SIG-M5 treated with dmso at 0.1 percent for 504 hours (cell line): ENCODE measurements around the gene NFATC2.
"Not testable (repeated sequence)": the region's sequence is repeated elsewhere in the genome, so short reads cannot be mapped to it uniquely, and the experiment has no call there.

Experiments
- DNase-seq: peaks from one replicate; lab custom pipeline; 2025; ENCODE audit not compliant: unreplicated experiment; lab: John Stamatoyannopoulos, UW

NFATC2 gene

GRCh38 chr20:51481341-51481914, 61.1 kb downstream of the NFATC2 start:
- DNase-seq, result no peak

DNA sequence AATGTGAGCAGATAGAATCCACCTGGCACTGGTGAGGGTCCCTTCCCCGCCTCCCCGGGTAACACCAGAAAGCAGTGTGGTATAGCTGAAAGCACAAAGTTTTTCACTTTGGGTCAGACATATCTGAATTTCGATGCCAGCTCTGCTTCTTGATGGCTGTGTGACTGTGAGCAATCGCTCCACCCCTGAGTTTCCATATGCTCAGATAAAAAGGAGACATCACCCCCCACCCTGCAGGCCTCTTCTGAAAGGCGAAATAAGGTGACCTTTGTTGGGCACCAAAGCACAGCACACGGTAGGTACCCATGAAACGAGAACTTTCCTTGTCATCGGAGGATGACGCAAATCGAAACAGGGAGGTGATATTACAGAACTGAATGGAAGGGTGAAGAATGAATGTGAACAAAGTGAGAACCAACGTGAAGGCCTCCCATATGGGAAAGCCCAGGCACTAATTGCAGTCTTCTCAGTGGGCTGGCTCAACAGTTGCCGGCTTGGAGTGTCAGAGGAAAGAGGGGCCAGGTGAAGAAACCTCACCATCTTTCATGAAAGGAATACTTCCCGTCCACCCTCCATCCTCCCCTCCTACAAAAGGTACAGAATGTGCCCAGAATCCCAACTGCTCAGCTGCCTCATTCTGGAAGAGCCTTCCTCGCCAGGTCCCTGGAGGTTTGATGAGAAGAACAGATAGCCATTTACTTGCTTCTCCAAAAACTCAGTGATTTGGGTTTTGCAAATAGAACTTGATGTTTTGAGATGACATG, 61.8 kb downstream of the NFATC2 start:
- DNase-seq, result no peak

- DNase-seq, result not testable (repeated sequence)
Measured at GRCh38 chr20:51476106-51476505, 66.4 kb downstream of the NFATC2 start.

GRCh38 chr20:51473771-51474170, 68.7 kb downstream of the NFATC2 start:
- DNase-seq, result no peak

GRCh38 chr20:51473256-51473655, 69.3 kb downstream of the NFATC2 start:
- DNase-seq, result no peak

DNA sequence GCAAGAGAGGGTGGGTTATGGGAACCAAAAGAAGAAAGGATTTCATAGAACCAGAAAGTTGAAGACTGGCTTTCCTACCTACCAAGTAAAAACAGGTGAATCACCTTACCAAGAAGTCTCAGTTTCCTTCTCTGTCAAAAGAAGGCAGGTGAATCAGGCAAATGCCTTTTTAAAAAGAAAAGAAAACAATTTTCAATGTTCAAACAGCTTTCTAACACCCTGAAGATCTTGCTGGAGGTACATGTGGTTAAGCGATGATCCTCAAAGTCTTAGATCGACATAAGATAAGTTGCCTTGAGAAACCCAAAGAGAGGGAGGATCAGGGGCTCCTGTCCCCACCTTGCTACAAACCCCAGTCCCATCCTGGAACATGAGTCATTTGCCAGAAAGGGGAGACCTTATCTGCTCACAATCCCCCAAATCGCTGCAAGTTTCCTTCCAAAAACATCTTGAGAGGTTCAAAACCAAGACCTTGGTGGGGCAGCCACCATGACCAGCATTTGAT, 71.6 kb downstream of the NFATC2 start:
- DNase-seq, result no peak

- DNase-seq, result no peak
Measured at GRCh38 chr20:51470499-51470820, 72.1 kb downstream of the NFATC2 start.

GRCh38 chr20:51469578-51470498, 72.7 kb downstream of the NFATC2 start:
- DNase-seq, result no peak

- DNase-seq, result no peak
Measured at GRCh38 chr20:51469046-51469445, 73.5 kb downstream of the NFATC2 start.

GRCh38 chr20:51468636-51469035, 73.9 kb downstream of the NFATC2 start:
- DNase-seq, result no peak

- DNase-seq, result no peak
Measured at GRCh38 chr20:51467956-51468626, 74.4 kb downstream of the NFATC2 start.

DNA sequence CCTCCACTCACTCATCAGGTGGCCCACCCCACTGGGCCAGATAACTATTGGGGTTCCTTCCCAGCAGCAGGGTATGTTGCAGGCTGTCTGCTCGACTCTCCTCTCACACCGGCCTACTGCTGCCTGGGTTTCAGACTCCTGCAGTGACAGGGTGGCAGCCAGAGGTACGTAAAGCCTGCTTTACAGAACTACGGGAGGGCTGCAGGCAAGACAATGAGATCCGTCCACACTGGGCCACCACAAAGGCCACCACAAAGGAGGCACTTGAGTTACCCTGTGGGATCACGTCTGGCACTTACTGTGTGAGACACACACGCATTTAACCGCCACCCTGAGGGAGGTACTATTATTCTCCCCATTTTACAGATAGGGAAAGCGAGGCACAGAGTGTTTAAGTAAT, 78.5 kb downstream of the NFATC2 start:
- DNase-seq, result no peak

DNA sequence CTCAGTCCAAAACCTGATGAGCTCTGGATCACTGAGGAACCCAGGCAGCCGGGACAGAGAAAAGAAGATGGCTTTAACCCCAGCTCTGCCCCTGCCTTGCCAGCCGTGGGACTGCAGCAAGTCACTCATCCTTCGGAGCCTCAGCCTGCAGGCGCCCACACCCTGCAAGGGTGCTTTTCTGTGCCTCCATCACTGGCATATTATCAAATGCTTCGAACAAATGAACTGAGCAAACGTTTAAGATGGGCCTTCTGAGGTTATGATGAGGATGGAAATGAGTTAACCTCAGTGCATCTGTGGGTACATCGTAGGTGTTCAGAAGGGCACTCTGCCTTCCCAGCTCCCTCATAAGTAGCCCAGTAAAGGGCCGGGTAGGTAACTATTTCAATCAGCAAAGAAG, 79.0 kb downstream of the NFATC2 start:
- DNase-seq, result no peak

DNA sequence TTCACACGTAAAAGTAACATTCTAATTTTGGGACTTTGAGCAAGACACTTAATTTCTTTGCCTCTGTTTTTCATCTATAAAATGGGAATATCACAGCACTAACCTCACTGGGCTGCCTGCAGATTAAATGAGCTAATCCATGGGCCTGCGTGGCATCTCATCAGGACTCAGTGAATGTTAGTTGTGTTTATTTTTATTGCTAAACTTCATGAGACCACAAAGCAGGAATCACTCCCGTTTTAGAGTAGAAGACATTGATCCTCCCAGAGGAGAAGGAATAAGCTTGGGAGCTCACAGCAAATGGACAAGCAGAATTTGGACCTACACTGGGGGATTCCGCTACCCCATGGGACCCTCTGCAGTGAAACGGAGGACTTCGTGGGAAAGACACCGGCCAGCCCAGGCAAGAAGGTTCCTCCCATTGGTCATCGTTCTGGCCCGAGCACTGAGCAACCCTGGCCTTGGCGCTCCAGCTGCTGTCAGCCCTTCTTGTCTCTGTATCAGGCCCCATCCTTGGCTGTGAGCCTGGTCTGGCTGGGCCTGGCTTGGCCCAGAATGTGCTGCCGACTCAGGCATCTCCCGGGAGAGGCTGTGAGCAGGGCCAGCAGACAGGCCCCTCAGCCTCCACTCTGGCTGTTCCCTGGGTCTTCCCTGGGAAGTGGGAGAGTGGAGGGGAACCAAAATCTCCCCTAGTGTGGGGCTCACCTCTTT, 79.8 kb downstream of the NFATC2 start:
- no peak for DNase-seq

DNA sequence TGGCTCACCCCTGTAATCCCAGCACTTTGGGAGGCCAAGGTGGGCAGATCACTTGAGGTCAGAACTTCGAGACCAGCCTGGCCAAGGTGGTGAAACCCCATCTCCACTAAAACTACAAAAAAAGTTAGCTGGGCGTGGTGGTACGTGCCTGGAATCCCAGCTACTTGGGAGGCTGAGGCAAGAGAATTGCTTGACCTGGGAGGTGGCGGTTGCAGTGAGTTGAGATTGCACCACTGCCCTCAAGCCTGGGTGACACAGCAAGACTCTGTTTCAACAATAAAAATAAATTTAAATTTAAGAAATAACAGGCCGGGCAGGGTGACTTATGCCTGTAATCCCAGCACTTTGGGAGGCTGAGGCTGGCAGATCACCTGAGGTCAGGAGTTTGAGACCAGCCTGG, 80.7 kb downstream of the NFATC2 start:
- not testable (repeated sequence) for DNase-seq

DNA sequence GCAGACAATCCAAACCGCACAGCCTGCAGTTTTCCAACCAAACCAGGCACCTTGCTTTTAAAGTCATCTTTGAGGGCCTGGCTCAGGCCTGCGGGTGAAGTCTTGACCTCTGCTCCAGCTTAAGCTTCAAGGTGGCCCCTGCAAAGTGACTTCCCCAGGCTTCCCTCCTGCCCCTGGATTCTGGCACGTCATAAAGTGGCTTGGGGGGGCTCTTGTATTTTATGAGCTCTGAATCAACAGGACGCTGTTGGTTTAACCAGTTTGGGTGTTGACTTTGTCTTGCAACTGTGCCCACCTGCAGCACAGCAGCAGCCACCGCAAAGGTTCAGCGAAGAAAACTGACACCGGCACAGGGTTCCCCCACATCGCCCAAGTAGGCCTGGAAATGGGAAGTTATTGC, 81.2 kb downstream of the NFATC2 start:
- DNase-seq, result no peak

DNA sequence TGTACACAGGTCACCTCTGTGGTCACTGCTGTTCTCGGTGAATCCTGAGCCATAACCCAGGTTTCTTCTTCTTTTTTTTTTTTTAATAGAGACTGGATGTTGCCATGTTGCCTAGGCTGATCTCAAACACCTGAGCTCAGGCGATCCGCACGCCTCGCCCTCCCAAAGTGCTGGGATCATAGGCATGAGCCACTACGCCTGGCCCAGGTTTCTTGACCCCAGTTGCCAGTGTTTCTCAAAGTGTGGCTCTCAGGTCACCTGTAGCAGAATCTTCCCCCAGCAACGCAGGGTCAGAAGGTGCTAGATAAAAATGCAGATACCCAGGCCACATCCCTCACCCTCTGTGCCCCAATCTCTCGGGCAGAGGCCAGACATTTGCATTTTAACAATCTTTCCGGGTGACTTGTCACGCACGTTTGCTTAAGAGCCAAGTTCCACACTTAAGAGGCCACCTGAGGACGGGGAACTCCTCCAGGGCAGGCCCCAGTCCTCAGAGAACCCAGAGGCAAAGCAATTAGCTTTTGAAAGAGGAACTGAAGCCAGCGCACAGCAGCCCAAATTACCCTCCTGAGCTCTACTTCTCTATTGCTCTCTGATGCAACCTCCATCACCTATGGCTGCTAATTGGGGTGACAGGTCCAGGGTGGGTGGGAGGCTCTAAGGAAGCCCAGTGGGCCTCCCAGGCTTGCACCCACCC, 81.8 kb downstream of the NFATC2 start:
- DNase-seq, result peak; percentile 53

DNA sequence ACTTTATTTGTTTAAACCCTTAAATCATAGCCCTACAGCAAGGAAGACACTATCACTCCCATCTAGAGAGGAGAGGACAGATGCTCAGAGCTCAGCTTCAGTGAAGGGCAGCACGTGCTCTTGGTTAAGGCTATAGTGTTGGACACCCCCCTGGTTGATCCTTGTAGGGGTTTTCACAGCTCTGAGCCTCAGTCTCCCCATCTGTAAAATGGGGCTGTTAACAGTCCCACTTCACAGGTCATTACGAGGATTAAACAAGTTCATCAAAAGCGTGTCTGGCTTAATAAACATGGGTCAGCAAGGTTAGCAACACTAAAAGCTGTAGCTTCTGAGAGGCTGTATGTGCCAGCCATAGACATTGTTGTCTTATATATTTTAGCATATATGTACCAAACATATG, 82.4 kb downstream of the NFATC2 start:
- DNase-seq, result no peak

DNA sequence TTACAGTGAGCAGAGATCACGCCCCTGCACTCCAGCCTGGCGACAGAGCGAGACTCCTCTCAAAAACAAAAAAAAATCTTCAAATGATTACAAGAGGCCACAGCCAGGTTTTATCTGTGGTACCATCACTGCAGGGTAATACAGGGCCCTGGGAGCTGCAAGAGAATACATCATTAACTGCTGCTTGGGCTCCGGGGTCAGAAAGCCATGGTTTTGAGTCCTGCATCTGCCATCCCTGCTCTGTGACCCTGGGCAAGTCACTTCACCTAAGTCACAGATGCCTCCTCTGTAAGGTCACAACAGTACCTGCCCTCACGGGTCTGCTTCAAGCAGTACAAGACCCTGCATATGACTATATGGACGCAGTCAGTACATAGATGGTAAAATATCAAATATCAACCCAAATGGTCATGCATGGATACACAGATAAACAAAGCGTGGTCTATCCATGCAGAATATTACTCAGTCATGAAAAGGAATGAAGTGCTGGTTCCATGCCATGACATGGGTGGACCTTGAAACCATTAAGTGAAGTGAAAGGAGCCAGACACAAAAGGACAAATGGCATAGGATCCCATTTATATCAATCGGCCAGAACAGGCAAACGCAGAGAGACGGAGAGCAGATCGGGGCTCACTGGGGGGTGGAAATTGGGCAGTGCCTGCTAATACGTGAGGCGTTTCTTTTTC, 83.6 kb downstream of the NFATC2 start:
- no peak for DNase-seq
